Activated CD4-positive, alpha-beta T cell treated with anti-CD3 and anti-CD28 coated beads, Interleukin-2, amount 10 ng/mL, durations not matched to agents 24 days and 14 days (primary cell): ENCODE results near the gene PROSER2. TPM values are rescaled to one million over a fixed set of nuclear protein-coding genes. Genes with fewer than 3 reads are reported as not detected.

Experiments
- DNase-seq: peaks from one replicate; pipeline ENCODE4 v3.0.0; 2022
- H3K27ac Mint-ChIP-seq: one replicate; pipeline ENCODE4 v1.8.0; 2022; ENCODE audit warnings: mild to moderate bottlenecking, mixed read lengths
- H3K27me3 Mint-ChIP-seq: one replicate; pipeline ENCODE4 v1.8.0; 2022; ENCODE audit warnings: mixed read lengths
- H3K36me3 Mint-ChIP-seq: one replicate; pipeline ENCODE4 v1.8.0; 2022; ENCODE audit warnings: low read depth, mild to moderate bottlenecking, mixed read lengths
- H3K4me1 Mint-ChIP-seq: one replicate; pipeline ENCODE4 v1.8.0; 2021; ENCODE audit warnings: mixed read lengths
- H3K4me3 Mint-ChIP-seq: one replicate; pipeline ENCODE4 v1.8.0; 2022; ENCODE audit warnings: mild to moderate bottlenecking, moderate library complexity, mixed read lengths
- H3K9me3 Mint-ChIP-seq: one replicate; pipeline ENCODE4 v1.8.0; 2021; ENCODE audit warnings: mixed read lengths
- intact Hi-C: fragments of 100-400 bp; cut with micrococcal nuclease; formaldehyde crosslinking; loops from one replicate; pipeline ENCODE4 v1.15.1; 2023
- total RNA-seq: library from RNA; stranded (reverse); gene quantifications from 2 replicates; pipeline ENCODE4 v1.2.3, GENCODE V29; 2022

Gene PROSER2
- total RNA-seq, 1 donor from 2014 or later = 0.37 TPM

GRCh38 chr10:11856089-11856488, 32.9 kb downstream of the PROSER2 start:
- H3K27ac Mint-ChIP-seq = no peak overlapping the region
- H3K4me3 Mint-ChIP-seq = no peak overlapping the region
- no peaks in the 10 kb centered on the region for H3K4me1 Mint-ChIP-seq
- no peaks in the 10 kb centered on the region for H3K9me3 Mint-ChIP-seq
- DNase-seq = no peak
- peaks cover 30% of the 10 kb centered on the region for H3K27me3 Mint-ChIP-seq
- intact Hi-C loops = no loop called here
- no peaks in the 10 kb centered on the region for H3K36me3 Mint-ChIP-seq

DNA sequence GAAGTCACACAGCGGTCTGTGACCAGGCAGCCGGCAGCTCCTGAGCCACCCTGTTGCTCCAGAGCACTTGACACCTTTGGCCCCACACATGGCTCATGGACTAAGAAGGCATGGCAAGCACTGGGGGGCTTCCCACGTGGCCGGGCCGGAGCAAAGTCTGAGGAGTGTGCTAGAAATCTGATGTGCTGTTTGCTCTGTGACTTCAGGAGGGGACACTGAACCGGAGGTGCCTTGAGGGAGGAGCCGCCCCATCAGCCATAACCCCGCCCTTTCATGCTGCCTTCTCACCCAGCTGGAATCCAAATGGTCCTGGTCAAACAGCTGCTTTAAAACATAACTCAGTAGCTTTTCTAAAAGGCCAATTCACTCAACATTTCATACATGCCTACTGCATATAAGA, 33.5 kb downstream of the PROSER2 start:
- Mint-ChIP-seq H3K27me3 (peaks cover 36% of the 10 kb centered on the region), H3K27ac (no peak overlapping the region), H3K4me1 (no peaks in the 10 kb centered on the region), H3K36me3 (no peaks in the 10 kb centered on the region), H3K4me3 (no peak overlapping the region), H3K9me3 (no peaks in the 10 kb centered on the region)
- no peak for DNase-seq
- intact Hi-C loops = no loop called here

- H3K36me3 Mint-ChIP-seq = no peaks in the 10 kb centered on the region
- H3K4me1 Mint-ChIP-seq = peaks cover 4% of the 10 kb centered on the region
Observed at GRCh38 chr10:11858093-11858492, 34.9 kb downstream of the PROSER2 start.

GRCh38 chr10:11861341-11861740, 38.2 kb downstream of the PROSER2 start:
- Mint-ChIP-seq H3K4me3 (no peak overlapping the region), H3K36me3 (no peaks in the 10 kb centered on the region), H3K9me3 (no peaks in the 10 kb centered on the region), H3K27ac (no peak overlapping the region), H3K4me1 (peaks cover 17% of the 10 kb centered on the region), H3K27me3 (peaks cover 62% of the 10 kb centered on the region)
- no peak for DNase-seq
- intact Hi-C loops = loop anchor here (5.0 kb wide), 1 partner anchor 39 kb away; the partner anchor contains the start of gene PROSER2

More at GRCh38 chr10:11858093-11858492, 34.9 kb downstream of the PROSER2 start:
- Mint-ChIP-seq H3K4me3 (no peak overlapping the region), H3K9me3 (no peaks in the 10 kb centered on the region), H3K27me3 (peaks cover 48% of the 10 kb centered on the region), H3K27ac (no peak overlapping the region)
- DNase-seq = no peak
- intact Hi-C loops = no loop called here

- no peaks in the 10 kb centered on the region for H3K9me3 Mint-ChIP-seq
- no peak overlapping the region for H3K4me3 Mint-ChIP-seq
- no peaks in the 10 kb centered on the region for H3K36me3 Mint-ChIP-seq
- intact Hi-C loops = loop anchor here (5.0 kb wide), 1 partner anchor 40 kb away; the partner anchor contains the start of gene PROSER2
- no peak for DNase-seq
- peaks cover 17% of the 10 kb centered on the region for H3K4me1 Mint-ChIP-seq
- peaks cover 65% of the 10 kb centered on the region for H3K27me3 Mint-ChIP-seq
- H3K27ac Mint-ChIP-seq = no peak overlapping the region
Observed at GRCh38 chr10:11861811-11862428, 38.8 kb downstream of the PROSER2 start.

DNA sequence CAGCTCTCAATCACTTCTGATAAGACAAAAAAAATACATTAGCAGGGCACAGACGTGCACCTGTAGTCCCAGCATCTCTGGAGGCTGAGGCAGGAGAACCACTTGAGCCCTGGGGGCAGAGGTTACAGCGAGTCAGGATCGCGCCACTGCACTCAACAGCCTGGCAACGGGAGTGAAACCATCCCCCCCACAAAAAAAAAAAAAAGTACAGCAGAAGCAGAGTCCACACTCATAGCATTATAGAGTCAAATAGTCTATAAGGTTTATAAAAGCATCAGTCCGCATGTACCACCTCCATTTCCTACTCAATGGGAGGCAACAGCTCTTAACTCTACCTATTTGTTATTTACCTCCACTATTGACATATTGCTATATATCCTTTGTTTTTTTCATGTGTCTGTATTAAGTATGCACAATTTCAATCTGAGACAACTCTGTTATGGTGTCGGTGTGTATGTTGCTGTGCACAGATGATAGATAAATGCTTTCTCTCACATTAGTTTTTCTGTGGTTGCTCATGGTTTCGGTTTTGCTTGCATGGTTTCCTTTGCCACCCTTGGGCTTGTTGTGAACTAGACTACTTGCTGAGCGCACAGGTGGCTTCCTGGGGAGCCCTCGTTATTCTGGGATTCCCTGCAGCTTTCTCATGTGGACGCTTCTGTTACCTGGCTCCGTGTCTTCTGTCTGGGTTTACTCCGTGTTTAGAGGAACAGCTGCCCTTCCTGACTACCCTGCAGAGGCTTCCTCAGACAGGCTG, 40.4 kb downstream of the PROSER2 start:
- Mint-ChIP-seq H3K27me3 (peaks cover 68% of the 10 kb centered on the region), H3K36me3 (no peaks in the 10 kb centered on the region), H3K9me3 (no peaks in the 10 kb centered on the region), H3K4me1 (peaks cover 17% of the 10 kb centered on the region), H3K27ac (peak overlapping the region; percentile 69), H3K4me3 (peak overlapping the region; percentile 59)
- intact Hi-C loops = loop anchor here (5.0 kb wide), 1 partner anchor 41 kb away; the partner anchor contains the start of gene PROSER2
- peak; percentile 93 for DNase-seq

DNA sequence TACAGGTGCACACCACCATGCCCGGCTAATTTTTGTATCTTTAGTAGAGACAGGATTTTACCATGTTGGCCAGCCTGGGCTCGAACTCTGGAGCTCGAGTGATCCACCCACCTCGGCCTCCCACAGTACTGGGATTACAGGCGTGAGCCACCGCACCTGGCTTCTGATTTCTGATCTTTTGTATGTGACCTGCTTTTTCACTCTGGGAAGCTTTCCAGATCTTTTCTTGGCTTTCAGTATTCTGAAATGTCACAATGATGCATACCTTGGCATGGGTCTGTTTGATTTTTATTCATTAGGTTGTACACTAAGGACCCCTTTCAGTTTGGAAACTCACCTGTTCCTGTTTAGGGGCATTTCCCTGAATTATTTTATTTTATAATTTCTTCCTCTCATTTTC, 41.6 kb downstream of the PROSER2 start:
- no peak for DNase-seq
- H3K4me1 Mint-ChIP-seq = peaks cover 17% of the 10 kb centered on the region
- intact Hi-C loops = loop anchor here (5.0 kb wide), 1 partner anchor 42 kb away; the partner anchor contains the start of gene PROSER2
- no peaks in the 10 kb centered on the region for H3K36me3 Mint-ChIP-seq
- H3K4me3 Mint-ChIP-seq = no peak overlapping the region
- peaks cover 66% of the 10 kb centered on the region for H3K27me3 Mint-ChIP-seq
- no peak overlapping the region for H3K27ac Mint-ChIP-seq
- no peaks in the 10 kb centered on the region for H3K9me3 Mint-ChIP-seq

DNA sequence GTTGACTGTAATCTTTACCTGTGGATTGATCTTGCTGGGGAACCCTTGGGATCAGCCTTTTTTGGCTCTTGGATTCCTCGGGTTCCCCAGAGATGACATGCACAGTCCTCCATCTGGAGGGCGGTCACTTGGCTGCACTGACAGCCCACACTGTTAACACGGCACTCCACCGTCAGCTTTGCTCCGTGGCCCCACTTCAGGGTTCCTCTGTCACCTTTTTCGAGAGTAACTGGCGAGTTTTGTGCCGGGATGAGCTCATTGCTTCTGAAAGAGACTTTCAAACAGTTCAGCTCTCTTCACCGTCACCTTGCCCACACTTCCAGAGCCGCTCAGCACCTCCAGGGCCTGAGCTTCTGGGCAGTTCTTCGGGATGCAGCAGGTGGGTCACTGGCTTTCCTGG, 42.4 kb downstream of the PROSER2 start:
- Mint-ChIP-seq H3K4me1 (peaks cover 17% of the 10 kb centered on the region), H3K27ac (no peak overlapping the region), H3K36me3 (no peaks in the 10 kb centered on the region), H3K27me3 (peaks cover 65% of the 10 kb centered on the region), H3K4me3 (no peak overlapping the region), H3K9me3 (no peaks in the 10 kb centered on the region)
- intact Hi-C loops = no loop called here
- DNase-seq = no peak

GRCh38 chr10:11866199-11866925, 43.2 kb downstream of the PROSER2 start:
- intact Hi-C loops = no loop called here
- no peaks in the 10 kb centered on the region for H3K36me3 Mint-ChIP-seq
- peaks cover 20% of the 10 kb centered on the region for H3K4me1 Mint-ChIP-seq
- no peak overlapping the region for H3K4me3 Mint-ChIP-seq
- no peak for DNase-seq
- no peak overlapping the region for H3K27ac Mint-ChIP-seq
- H3K9me3 Mint-ChIP-seq = no peaks in the 10 kb centered on the region
- peaks cover 63% of the 10 kb centered on the region for H3K27me3 Mint-ChIP-seq

DNA sequence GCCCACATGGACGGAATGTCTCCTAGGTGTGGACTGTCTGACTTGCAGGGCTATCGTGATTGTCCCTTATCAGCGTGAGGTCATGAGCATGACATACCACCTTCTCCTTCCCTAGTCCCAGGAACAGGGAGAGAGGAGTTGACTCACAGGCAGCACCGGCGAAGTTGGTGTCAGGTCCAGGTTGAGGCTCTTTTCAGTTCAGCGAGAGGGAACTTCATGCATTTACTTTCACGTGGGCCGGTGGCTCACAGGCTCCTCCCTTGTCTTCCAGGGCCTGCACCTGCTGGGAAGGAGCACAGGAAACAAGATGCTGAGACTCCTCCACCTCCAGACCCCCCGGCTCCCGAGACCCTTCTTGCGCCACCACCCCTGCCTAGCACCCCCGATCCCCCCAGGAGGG, 46.1 kb downstream of the PROSER2 start:
- Mint-ChIP-seq H3K4me3 (no peak overlapping the region), H3K27ac (no peak overlapping the region), H3K4me1 (peaks cover 8% of the 10 kb centered on the region), H3K36me3 (no peaks in the 10 kb centered on the region), H3K27me3 (peaks cover 63% of the 10 kb centered on the region), H3K9me3 (no peaks in the 10 kb centered on the region)
- no peak for DNase-seq
- intact Hi-C loops = no loop called here

GRCh38 chr10:11869743-11870460, 46.7 kb downstream of the PROSER2 start:
- H3K4me1 Mint-ChIP-seq = peaks cover 13% of the 10 kb centered on the region
- no peak for DNase-seq
- H3K36me3 Mint-ChIP-seq = no peaks in the 10 kb centered on the region
- H3K9me3 Mint-ChIP-seq = no peaks in the 10 kb centered on the region
- intact Hi-C loops = no loop called here
- H3K4me3 Mint-ChIP-seq = no peak overlapping the region
- no peak overlapping the region for H3K27ac Mint-ChIP-seq
- H3K27me3 Mint-ChIP-seq = peaks cover 59% of the 10 kb centered on the region

GRCh38 chr10:11870461-11870780, 47.3 kb downstream of the PROSER2 start:
- no peaks in the 10 kb centered on the region for H3K36me3 Mint-ChIP-seq
- intact Hi-C loops = no loop called here
- H3K27me3 Mint-ChIP-seq = peaks cover 55% of the 10 kb centered on the region
- no peak for DNase-seq
- no peaks in the 10 kb centered on the region for H3K9me3 Mint-ChIP-seq
- H3K27ac Mint-ChIP-seq = no peak overlapping the region
- peaks cover 14% of the 10 kb centered on the region for H3K4me1 Mint-ChIP-seq
- H3K4me3 Mint-ChIP-seq = no peak overlapping the region

- H3K4me1 Mint-ChIP-seq = peaks cover 14% of the 10 kb centered on the region
Observed at GRCh38 chr10:11870900-11871400, 47.8 kb downstream of the PROSER2 start.

More at GRCh38 chr10:11870900-11871400, 47.8 kb downstream of the PROSER2 start:
- Mint-ChIP-seq H3K4me3 (no peak overlapping the region), H3K27ac (no peak overlapping the region), H3K27me3 (peaks cover 50% of the 10 kb centered on the region), H3K9me3 (no peaks in the 10 kb centered on the region), H3K36me3 (no peaks in the 10 kb centered on the region)
- DNase-seq = no peak
- intact Hi-C loops = no loop called here
